GM19193 (cell line): ENCODE measurements around the gene RGCC.

Experiments
- POLR2A ChIP-seq: IDR thresholded peaks from 4 replicates; pipeline ENCODE4 v1.6.1; 2011; ENCODE audit not compliant: insufficient read depth, insufficient read length; ENCODE audit errors: extremely low read depth

Gene RGCC

DNA sequence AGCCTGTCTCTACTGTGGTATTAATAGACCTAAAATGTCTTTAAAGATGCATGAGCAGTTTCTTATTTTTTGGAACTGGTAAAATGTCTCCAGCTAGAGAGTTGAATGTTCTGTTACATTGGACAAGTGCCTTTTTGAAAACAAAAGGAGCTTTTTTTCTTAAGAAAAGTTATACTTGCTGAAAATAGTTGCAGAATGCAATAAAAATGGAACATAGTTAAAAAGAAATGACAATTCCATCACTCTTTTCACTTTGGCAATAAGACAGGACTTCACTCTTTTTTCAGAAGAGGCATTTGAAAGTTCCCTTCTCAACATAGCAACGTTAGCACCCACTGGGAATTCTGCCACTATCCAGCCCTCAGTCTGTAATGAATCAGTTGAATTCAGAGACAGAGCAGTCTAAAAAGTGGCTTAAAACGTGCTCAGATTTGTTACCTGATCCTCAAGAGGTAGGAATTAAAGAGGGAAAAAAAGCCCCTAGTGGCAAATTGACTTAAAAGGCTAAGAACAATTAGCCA is 10.1 kb downstream of the RGCC start:
- TF ChIP-seq POLR2A = no peak

DNA sequence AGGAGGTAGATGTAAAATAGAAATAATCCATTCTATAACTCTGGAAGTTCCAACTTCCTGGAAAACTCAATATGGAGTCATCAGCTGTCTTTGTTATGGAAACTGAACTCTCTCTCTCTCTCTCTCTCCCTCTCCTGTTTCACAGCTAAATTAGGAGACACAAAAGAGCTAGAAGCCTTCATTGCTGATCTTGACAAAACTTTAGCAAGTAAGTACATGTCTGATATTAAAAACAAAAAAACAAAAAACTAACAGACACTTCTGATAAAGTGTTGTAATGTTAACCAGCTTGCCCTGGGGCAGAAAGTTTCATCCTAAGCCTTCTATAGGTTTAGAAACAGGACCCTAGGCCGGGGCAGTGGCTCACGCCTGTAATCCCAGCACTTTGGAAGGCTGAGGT is 11.3 kb downstream of the RGCC start:
- no peak for TF ChIP-seq POLR2A

DNA sequence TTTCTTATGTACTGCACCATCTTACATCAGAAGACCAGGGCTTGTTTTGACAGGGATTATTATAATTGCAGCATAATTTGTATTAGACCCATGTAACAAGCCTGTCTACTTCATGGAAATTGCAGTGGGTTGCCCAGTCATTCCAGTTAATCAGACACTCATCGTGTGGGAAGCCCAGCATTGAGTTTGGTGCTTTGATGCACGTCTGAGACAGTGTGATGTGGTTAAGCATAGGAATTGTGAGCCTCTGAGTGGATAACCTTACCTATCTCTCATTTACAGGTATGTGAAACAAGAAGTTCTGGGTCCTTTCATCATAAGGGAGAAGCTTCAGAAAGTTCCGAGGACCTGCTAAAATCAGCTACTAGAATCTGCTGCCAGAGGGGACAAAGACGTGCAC is 12.8 kb downstream of the RGCC start:
- no peak for TF ChIP-seq POLR2A

DNA sequence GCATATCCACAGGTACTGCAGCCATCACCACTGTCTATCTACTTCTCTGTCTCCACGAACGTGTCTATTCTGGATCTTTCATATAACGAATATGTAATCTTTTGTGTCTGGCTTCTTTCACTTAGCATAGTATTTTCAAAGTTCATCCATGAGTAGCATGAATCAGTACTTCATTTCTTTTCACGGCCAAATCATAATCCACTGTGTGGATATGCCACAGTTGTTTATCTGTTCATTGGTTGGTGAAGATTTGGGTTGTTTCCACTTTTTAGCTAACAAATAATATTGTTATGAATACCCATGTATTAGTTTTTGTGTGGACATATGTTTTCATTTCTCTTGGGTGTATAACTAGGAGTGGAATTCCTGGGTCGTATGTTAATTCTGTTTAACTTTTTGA is 14.4 kb downstream of the RGCC start:
- no peak for TF ChIP-seq POLR2A

DNA sequence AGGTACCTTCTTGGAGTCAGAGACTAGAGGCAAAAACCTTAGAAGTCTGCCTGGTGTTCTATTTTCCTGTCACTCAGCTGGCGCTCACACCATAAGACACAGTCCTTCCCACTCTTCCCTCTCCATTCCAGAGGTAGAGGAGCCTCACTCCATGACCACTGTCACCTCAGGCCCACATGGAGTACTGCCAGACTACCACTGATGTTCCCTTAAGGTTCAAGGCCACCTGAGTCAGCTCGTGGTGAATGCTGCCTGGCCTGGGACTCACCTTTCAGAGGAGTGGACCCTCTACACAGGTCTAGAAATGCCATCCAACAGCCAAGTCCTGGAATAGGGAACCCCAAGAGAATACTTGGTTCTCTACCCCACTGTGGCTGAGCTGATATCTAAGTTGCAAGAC is 29.9 kb downstream of the RGCC start:
- no peak for TF ChIP-seq POLR2A

DNA sequence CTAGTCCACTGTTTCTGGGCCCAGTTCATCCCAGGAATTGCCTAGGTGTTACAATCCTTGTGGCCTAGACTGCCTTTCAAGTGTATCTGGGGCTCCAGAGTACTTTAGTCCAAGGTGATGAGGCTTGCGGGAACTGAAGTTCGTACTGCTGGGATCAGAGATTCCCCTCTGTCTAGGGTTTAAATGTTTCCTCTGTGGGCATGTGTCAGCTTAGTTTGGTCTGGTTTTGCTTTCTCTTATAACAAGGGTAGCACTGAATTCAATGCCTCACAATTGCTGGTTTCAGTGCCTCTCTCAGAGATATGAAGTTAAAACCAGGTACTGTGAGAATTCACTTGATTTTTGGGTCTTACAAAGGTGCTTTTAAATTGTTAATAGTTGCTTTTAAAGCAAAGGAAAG is 30.8 kb downstream of the RGCC start:
- TF ChIP-seq POLR2A = no peak

DNA sequence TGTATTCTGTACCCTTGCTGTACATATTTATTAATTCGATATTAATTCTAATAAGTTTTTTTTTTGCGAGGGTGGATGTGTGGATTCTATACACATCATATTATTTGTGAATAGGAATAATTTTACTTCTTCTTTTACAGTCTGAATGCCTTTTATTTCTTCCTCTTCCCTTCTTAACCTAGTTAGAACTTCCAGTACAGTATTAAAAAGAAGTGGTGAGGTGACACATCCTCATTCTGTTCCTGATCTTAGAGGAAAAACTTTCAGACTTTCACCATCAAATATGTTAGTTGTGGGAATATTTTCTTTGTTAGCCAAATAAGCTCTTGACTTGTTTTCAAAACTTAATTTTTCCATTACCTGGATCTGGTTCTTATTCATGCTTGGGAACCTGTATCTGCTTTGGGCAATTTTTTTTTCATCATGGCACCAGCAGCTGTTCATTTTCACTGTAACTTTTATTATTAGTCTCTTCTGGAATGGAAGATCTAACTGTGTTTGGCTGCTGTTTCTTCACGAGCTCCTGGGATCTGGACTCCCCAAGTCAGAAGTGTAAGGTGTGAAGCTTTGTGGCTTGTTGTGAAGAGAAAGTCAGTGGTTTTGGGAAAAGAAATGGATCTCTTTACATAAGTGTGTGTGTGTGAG is 33.1 kb downstream of the RGCC start:
- TF ChIP-seq POLR2A = no peak

DNA sequence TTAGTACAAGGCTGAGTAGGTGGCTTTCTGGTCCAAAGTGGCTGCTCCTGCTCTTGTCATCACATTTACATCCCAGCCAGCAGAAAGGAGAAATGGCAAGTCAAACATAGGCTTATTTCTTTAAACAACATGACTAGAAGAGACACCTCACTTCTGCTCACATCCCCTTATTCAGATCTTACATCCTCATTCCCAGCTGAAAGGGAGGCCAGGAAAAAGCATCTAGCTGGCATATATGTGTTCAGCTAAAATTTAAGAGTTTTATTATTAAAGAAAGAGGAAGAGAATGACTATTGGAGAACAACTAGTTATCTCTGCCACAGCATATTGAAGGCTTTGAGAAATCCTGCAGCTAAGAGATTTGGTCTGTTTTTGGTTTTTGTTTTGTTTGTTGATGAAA is 34.1 kb downstream of the RGCC start:
- TF ChIP-seq POLR2A = no peak

DNA sequence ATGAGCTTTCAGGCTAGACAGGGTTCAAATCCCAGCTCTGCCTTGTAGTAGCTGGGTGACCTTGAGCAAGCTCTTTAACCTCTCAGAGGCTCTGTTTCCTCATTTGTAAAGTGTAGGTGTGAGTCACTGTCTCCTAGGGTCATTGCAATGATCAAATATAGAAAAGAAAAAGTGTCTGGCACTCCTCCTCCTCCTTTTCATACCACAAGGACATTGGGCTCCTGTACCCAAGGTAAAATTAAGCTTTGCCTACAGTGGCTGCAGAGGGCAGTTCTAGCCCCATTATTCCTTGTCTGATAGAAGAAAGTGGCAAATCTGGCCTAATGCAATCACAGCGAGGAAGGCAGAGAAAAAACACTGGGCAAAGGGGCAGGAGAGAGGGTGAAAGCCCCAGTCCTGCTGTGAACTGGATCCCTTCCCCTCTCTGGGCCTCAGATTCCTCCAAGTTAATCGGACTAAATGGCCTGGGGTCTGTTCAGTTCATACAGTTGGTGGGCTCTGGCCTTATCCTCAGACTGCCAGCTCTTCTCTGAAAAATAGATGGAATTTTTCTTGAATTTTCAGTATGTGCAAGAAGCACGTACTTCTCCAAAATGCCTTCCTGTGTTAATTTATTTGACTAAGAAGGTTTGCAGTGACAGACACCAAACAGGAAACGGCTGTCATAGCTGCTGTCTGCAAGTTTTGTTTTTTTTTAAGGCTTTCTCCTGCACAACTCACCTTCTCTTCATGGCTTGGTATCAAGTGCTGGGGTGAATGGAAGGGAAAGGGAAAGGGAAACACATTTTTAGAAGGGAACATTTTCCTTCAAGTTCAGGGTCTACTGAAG is 35.3 kb downstream of the RGCC start:
- no peak for TF ChIP-seq POLR2A

DNA sequence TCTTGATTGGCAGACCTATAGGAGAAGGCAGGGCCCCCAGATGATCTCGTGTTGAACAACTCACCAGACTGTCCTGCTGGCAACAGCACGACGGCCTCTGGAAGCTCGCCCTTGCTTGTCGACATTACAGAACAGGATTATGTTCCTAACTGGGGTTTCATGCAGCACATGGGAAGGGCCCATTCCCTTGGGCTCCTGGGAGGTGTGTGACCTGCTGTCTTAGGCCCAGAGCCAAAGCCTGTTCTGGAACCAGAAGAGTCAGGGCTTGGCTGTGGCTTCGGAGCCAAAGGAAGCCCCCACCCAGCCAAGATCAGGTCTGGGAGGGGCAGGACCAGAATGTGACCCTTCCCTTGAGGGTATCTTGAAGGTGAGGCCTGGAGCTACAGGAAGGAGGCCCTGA is 36.9 kb downstream of the RGCC start:
- TF ChIP-seq POLR2A = no peak

DNA sequence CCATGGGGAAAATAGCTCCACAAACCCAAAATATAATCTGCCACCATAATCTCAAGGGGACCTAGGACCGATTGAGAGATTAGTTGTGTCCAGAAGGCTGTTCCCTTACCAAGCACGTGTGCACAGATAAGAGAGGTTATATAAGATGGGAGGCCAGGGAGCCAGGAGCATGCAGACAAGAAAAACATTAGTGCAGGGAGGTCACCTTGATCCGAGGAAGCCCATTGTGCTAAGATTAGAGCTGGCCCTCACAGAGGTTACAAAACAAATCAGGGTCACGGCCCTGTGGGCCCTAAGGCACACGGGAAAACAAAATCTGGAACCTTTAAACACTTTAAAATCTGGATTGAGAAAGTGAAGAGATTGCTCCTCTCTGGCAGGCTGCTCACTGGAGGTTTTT is 37.7 kb downstream of the RGCC start:
- no peak for TF ChIP-seq POLR2A

DNA sequence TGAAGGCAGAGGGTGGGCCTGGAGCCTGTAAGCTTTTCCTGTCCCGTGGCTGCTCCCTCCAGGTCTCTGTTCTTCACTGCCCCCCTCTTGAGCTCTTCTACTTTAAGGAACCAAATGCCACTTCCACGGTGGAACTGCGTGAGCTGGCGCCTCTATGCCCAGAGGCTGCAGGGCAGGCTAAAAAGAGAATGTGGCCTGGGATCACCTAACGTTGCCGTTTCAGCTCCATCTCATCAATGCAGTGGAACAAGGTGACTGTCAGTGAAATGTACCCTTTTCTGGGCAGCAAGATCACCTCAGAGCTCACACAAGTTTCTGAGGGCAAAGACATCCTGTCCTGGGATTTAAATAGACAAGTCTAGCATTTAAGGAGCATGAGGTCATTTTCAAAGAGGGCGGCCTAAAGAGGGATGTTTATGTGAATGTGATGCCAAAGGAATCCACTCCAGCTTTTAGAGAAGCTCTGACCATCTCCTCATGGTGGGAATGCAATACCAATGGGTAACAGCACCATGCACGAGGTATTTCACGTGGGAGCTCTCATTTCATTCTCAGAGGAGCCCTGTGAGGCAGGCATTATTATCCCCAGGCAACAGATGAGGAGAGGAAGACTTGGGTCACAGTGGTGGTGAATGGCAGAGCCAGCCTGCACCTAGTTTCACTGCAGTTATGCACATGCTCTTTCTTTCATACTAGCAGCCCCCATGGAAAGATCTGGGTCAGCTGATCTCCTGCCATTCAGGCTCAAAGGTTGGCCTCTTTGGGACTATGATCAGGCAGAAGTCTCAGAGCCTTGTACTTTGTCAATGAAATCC is 39.3 kb downstream of the RGCC start:
- TF ChIP-seq POLR2A = no peak

DNA sequence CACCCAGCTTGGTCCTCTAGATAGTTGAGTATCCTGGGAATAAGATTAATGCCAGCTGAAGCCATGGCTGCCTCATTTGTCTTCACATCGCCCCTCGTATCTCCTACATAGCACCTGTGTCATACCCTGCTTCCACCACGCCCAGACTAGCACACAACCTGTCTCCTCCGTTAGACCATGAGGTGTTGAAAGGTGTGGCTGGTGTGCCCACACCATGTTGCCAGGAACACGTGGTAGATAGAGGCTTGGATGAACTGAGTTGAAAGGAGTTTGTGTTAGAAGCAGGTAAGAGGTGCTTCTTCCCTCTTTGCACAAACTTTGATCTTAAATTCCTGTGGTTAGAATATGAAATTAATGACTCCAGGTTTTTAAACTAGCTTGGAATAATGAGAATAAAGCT is 40.1 kb downstream of the RGCC start:
- TF ChIP-seq POLR2A = no peak

DNA sequence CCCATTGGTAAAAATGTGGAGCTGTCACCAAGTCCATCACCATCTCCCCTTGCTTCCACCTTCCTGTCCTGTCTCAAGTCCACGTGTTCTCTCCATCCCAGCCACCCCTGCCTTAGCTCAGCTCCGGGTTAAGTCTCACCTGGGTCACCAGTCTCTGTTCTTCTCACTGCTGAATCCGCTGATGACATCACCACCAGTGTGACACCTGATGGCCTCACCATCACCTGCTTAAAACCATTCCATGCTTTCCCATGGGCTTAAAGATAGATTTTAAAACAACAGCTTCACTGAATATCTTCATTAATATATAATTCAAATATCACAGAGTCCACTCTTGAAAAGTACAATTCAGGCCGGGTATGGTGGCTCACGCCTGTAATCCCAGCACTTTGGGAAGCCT is 42.1 kb downstream of the RGCC start:
- TF ChIP-seq POLR2A = no peak

DNA sequence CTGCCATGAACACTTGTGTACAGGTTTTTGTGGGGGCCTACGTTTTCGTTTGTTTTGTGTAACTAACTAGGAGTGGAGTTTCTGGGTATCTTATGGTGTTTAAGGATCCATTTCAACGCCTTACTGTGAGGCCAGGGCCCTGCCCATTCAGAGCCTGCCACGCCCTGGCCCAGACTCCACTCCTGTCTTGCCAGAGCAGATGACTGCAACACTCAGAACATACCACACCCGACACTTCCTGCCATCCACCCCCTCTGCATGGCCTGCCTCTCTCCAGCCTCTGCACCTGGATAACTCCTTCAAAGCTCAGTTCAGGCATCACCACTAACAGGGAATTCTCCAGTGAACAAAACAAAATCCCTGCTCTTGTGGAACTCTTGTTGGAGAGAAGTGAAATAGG is 43.2 kb downstream of the RGCC start:
- TF ChIP-seq POLR2A = no peak
